ENCODE data around the gene PSMC3. TPM values are rescaled to one million over a fixed set of nuclear protein-coding genes. Genes with fewer than 3 reads are reported as not detected.

PSMC3 gene
- total and polyA plus RNA-seq, 2 of the 13 experiments (the other 11 are each of a cell fraction or from before 2014, with no cell fraction given), result 75.8 to 214 TPM

GRCh38 chr11:47468598-47469214, 42.5 kb upstream of the PSMC3 start:
- no peak overlapping the region for H3K9ac ChIP-seq (ENCODE audit: insufficient read depth, low read depth, low read length)
- no peaks in the 10 kb centered on the region for H3K9me3 ChIP-seq (ENCODE audit: low read length)
- no peak for DNase-seq (ENCODE audit: low spot score)
- H3K4me2 ChIP-seq (ENCODE audit: low read depth, low read length), result no peak overlapping the region
- H3K27ac ChIP-seq (ENCODE audit: extremely low read length, insufficient read depth, low read length), result no peak overlapping the region
- 87% methylated on average over 8 of the region's 8 CpGs for whole genome bisulfite sequencing (ENCODE audit: low lambda C conversion rate)
- H3K27me3 ChIP-seq (ENCODE audit: control insufficient read depth in 1 of 2, insufficient read depth in 2 of 2, low read length in 2 of 2), result no peaks in the 10 kb centered on the region
- peaks cover 18% of the 10 kb centered on the region for H3K4me1 ChIP-seq (ENCODE audit: insufficient read depth, low read length)
- in situ Hi-C loops (cut with HindIII; ENCODE audit: extremely low pct_ligation_motif_present, low pct_unique_long_range_greater_than_20kb), result no loop called here
- POLR2A ChIA-PET, result no interaction called here
- H3K4me3 ChIP-seq (replicated peaks in 1 of 3; ENCODE audit: insufficient read depth in 1 of 3, low read depth in 2 of 3, low read length in 3 of 3), result no peak overlapping the region
- H3K36me3 ChIP-seq (replicated peaks in 1 of 2; ENCODE audit: control insufficient read depth in 1 of 2, insufficient read depth in 2 of 2, low read length in 2 of 2), result peaks cover 24 to 80% of the 10 kb centered on the region in 2 experiments
- intact Hi-C loops (cut with micrococcal nuclease; ENCODE audit: unreplicated experiment), result no loop called here
- TF ChIP-seq RBM22 (optimal IDR thresholded peaks at IDR 0.05; ENCODE audit: low read length) (peak; percentile 47), NR2F6 (IDR thresholded peaks at IDR 0.05) (peak; percentile 47; the same call in 1 of the 2 replicates), NR2F6 (CRISPR knock-in tag; IDR thresholded peaks at IDR 0.05) (no peak), NR2C2 (CRISPR knock-in tag; IDR thresholded peaks at IDR 0.05; ENCODE audit: borderline replicate concordance) (peak; percentile 59), BCLAF1 (IDR thresholded peaks at IDR 0.05) (no peak), IRF2 (CRISPR knock-in tag; IDR thresholded peaks at IDR 0.05) (no peak), ZNF710 (CRISPR knock-in tag; IDR thresholded peaks at IDR 0.05; ENCODE audit: borderline replicate concordance) (no peak), SPEN (CRISPR knock-in tag; IDR thresholded peaks at IDR 0.05; ENCODE audit: low read depth) (no peak), HNRNPUL1 (IDR thresholded peaks at IDR 0.05; ENCODE audit: low read depth, low read length) (no peak), ZKSCAN8 (CRISPR knock-in tag; IDR thresholded peaks at IDR 0.05; ENCODE audit: borderline replicate concordance) (no peak)
- FAIRE-seq, result no peak
- ATAC-seq, result peak; percentile 40
- CTCF ChIA-PET (ENCODE audit: low intra/inter-chr PET ratio, low total read pairs), result no interaction called here
- BruUV-seq (replicated peaks), result no TSS peak
- H2AFZ ChIP-seq (ENCODE audit: low read length), result no peak overlapping the region
- no peaks in the 10 kb centered on the region for H4K20me1 ChIP-seq (ENCODE audit: insufficient read depth, low read length)
- H3K79me2 ChIP-seq (ENCODE audit: insufficient read depth, low read length), result no peaks in the 10 kb centered on the region
